ENCODE data around the gene RPL18A. TPM values are rescaled to one million over a fixed set of nuclear protein-coding genes. Genes with fewer than 3 reads are reported as not detected.

RPL18A gene
- total and polyA plus RNA-seq, 10 of the 15 experiments (the other 5 are each of a cell fraction or from before 2014, with no cell fraction given): 1,181 to 3,774 (median 2,300) TPM

GRCh38 chr19:17865364-17866311 is 5.9 kb downstream of the RPL18A start (continued):
- TF ChIP-seq, protein P1, sequence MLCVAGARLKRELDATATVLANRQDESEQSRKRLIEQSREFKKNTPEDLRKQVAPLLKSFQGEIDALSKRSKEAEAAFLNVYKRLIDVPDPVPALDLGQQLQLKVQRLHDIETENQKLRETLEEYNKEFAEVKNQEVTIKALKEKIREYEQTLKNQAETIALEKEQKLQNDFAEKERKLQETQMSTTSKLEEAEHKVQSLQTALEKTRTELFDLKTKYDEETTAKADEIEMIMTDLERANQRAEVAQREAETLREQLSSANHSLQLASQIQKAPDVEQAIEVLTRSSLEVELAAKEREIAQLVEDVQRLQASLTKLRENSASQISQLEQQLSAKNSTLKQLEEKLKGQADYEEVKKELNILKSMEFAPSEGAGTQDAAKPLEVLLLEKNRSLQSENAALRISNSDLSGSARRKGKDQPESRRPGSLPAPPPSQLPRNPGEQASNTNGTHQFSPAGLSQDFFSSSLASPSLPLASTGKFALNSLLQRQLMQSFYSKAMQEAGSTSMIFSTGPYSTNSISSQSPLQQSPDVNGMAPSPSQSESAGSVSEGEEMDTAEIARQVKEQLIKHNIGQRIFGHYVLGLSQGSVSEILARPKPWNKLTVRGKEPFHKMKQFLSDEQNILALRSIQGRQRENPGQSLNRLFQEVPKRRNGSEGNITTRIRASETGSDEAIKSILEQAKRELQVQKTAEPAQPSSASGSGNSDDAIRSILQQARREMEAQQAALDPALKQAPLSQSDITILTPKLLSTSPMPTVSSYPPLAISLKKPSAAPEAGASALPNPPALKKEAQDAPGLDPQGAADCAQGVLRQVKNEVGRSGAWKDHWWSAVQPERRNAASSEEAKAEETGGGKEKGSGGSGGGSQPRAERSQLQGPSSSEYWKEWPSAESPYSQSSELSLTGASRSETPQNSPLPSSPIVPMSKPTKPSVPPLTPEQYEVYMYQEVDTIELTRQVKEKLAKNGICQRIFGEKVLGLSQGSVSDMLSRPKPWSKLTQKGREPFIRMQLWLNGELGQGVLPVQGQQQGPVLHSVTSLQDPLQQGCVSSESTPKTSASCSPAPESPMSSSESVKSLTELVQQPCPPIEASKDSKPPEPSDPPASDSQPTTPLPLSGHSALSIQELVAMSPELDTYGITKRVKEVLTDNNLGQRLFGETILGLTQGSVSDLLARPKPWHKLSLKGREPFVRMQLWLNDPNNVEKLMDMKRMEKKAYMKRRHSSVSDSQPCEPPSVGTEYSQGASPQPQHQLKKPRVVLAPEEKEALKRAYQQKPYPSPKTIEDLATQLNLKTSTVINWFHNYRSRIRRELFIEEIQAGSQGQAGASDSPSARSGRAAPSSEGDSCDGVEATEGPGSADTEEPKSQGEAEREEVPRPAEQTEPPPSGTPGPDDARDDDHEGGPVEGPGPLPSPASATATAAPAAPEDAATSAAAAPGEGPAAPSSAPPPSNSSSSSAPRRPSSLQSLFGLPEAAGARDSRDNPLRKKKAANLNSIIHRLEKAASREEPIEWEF (IDR thresholded peaks at IDR 0.05; ENCODE audit: insufficient replicate concordance, low read depth, low read length): no peak
- TF ChIP-seq MTA3 (IDR thresholded peaks at IDR 0.05; ENCODE audit: borderline replicate concordance, low read length) (peak; percentile 55; the same call in 1 of the 2 replicates), SMAD1 (IDR thresholded peaks at IDR 0.05; ENCODE audit: low read depth, partially characterized antibody) (no peak), PAX5 (IDR thresholded peaks at IDR 0.05; ENCODE audit: borderline replicate concordance, low read depth, low read length) (no peak), STAT1 (conservative IDR thresholded peaks at IDR 0.05) (no peak), BRCA1 (IDR thresholded peaks at IDR 0.05; ENCODE audit: low read depth, low read length) (no peak), PAX8 (IDR thresholded peaks at IDR 0.05) (no peak), BCLAF1 (IDR thresholded peaks at IDR 0.05) (no peak)
